Activated gamma-delta T cell treated with Interleukin-2 at 50 U/mL for 16 hours (primary cell): Measurements from ENCODE around the gene ERCC4.

Experiments
- DNase-seq: peaks from one replicate; pipeline ENCODE4 v3.0.0-alpha.2; 2020

The ERCC4 gene

GRCh38 chr16:13951611-13952010, 31.7 kb downstream of the ERCC4 start:
- no peak for DNase-seq

DNA sequence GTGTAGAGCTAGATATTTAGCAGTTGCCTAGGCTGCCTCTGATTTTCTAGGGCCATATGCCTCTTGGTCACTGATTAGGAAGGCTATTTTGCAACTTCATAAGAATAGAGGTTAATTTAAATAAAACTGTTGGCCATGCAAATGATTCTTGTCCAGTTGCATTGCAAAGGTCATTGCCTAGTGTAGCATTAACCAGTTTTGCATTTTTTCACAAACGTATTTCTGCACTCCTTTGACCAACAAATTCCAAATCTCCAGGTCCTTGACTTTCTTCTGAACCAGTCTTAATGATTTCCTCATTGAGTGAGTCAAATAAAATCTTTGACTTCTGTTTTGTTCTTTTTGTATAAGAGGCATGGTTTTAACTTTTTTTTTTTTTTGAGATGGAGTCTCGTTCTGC, 33.5 kb downstream of the ERCC4 start:
- no peak for DNase-seq

DNA sequence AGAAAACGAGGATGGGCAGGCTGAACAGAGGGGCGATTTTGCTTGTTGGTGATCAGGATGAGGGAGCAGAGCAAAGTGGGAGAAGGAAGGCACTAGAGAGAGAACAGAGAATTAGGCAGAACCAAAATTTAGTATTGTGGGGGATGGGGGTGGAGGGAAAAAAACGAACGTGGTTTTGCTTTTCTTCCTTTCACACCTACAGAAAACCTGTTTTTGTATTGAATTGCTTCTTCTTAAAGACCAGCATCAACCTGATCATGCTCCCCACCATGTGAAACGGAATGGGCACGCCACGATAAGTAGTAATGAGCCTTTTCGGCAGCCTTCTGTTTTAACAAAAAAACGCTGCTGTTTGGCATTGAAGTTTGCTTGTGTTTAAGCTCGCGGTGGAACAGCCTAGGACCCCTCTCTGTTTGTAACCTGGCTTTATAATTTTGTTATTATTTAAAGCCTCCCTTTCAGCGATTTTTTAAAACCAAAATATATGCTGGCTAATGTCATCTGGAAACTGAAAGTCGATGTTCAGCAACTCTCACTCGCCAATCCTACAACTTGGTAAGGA, 36.8 kb downstream of the ERCC4 start:
- DNase-seq, result no peak

DNA sequence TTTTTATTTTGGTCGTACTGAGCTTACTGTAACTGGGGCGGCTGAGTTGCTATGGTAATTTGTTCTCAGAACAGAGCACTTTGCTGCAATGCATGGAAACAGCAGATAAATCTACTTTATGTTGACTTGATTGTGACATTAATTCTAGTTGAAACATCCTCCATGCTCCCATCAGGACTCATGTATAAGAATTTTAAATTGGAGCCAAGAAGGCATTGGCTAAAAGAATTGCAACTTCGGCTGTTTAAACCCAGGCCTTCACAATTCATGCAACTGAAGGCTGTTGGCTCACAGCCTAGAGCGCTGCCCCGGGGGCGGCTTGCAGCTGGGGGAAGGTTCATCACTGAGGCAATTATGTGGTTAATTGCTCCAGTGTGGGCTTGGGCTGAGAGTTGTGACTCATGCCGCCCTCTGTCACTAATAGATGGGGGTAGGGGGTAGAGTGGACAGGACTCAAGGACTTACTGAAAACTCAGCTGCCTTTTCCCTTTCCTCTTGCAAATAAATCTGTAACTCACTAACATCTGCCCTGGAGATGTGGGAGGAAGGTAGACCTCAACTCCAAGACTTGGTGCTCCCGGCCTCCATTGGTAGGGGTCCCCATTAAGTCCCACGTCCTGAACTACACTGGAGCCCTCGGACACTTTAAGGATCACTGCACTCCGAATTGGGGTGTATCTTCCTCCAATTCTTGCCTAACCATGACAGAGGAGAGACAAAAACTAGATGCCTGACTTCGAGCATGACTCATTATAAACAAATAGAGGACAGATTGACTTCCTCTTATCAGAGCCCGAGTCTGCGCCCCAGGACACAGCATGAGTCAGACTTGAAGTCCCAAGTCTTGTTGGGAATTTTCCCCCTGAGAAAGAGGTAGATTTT, 37.5 kb downstream of the ERCC4 start:
- no peak for DNase-seq

GRCh38 chr16:13958474-13958873, 38.5 kb downstream of the ERCC4 start:
- DNase-seq, result no peak

DNA sequence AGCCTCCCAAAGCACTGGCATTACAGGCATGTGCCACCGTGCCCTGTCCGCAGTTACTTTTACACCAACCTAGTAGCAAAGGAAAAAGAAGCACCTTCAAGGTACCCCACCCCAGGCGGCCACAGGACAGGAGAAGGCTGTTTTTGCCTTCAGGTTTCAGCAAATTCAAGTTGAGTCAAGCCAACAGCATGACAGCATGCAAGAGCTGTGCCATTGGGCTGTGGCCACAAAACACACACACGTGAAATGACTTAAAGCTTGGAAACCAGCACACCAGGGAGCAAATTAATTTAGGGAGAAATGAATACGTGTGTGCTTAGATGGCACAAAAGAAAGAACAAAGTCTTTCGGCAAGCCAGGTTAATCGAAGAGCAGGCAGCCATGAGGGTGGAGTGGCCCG, 39.7 kb downstream of the ERCC4 start:
- no peak for DNase-seq

DNA sequence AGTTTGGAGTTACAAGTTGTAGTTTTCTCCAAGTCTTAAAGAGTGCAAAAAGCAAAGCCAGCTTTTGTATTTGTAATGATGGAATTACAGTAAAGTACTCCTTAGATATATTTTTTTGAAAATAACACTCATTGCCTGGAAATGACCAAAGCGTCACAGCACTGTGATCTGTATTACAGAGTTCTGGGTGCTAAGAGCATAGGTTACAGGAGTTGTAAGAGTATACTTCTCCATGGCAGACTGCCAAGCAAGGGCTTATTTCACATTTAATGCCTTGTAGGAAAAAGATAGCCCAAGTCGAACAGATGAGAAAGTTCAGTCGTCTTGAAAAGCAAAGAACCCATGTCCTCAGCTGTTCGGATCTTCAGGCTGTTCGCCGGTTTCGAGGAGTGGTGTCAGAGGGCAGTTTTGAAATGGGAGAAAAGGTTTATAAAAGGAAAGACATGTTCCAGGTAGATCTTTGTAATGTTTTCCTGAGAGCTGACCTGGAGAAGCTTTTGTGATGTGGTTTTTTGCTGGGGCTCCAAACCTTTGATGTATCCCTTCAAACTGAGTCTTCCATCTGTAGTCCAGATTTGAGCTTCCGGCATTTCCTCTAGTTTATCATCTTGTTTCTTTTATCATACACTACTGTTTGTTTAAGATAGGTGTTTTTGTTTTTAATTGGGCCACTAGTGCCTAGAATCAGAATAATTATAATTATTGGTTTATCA, 41.3 kb downstream of the ERCC4 start:
- DNase-seq, result no peak

- no peak for DNase-seq
Measured at GRCh38 chr16:13962232-13962631, 42.3 kb downstream of the ERCC4 start.

DNA sequence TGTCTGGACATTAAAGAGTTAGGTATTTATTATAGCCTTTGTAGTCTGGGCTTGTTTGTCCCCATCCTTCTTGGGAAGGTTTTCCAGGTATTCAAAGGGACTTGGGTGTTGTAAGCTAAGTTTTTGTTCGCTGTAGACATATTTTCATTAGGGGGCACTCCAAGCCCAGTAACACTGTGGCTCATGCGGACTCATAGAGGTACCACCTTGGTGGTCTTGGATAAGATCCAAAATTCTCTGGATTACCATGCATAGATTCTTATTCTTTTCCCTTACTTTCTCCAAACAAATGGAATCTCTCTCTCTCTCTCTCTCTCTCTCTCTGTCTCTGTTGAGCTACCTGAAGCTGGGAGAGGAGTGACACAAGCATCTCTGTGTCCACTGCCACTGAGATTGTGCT, 48.9 kb downstream of the ERCC4 start:
- DNase-seq, result no peak

- no peak for DNase-seq
Measured at GRCh38 chr16:13969711-13970110, 49.8 kb downstream of the ERCC4 start.

DNA sequence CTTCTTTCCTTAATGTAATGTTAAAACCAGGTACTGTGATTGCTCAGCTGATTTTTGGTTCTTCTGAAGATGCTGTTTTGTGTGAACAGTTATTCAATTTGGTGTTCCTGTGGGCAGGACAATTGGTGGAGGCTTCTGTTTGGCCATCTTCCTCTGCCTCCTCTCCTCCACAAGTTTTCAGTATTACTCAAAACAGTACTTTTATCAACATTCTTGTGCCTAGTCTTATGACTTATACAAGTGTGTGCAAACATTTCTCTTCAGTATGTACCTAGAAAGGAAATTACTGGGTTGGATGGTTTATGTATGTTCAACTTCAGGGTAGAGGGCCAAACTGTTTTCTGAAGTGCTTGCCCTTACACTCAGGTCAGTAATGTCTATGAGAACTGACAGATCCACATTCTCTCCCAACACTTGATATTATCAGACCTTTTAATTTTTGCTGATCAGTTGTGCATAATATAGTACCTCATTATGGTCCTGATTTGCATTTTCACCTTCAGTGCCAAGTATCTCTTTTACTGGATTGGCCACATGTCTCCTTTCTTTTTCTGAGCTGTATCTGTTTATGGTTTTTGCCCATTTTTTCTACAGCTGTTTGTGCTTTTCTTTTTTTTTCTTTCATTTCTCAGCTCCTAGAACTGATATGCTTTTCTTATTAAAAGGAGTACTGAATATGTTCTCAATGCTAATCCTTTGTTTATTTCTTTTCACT, 50.9 kb downstream of the ERCC4 start:
- DNase-seq, result no peak

DNA sequence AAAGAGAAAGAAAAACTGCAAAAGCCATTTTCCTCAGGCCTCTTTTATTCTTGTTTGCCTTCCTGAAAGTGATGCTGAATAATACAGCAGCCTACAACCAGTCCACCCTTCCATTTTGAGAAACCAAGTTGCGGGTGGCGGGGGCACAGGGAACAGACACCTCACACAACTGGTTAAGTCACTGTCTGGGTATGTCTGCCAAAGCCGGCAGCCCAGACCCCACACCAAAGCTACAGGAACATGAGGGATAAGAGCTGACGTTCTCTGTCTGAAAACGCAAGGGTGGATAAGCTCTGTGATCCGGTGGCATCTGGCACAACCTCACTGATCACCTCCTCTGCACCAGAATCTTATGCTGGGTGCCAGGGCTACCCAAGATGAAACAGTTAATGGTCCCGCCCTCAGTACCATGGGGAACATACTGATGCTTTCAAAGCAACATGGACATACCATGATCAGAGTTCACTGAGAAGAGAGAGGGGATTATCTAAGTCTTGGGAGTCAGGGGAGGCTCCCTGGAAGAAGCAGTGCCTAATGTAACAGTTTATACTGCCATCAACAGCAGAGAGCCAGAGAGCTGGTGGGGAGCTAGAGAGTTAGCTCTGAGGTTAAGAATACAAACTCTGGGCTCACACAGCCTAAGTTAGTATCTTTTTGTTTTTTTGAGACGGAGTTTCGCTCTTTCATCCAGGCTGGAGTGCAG, 53.5 kb downstream of the ERCC4 start:
- no peak for DNase-seq

DNA sequence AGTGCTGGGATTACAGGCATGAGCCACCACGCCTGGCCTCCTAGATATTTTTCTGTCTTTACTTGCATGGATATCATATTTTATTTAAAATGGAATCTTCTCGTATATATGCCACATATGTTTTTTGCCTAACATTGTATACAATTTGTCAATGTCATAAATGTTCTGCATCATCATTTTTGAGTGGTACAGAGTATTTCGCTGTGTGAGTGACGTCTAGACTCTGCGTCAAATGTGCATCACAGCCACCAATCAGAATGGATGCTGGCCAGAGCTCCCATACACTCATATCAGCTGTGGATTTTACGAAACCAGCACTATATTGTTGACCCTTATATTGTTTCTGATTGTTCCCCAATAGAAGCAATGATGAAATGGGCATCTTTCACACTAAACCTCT, 57.2 kb downstream of the ERCC4 start:
- DNase-seq, result no peak

- no peak for DNase-seq
Measured at GRCh38 chr16:13982451-13982850, 62.5 kb downstream of the ERCC4 start.

DNA sequence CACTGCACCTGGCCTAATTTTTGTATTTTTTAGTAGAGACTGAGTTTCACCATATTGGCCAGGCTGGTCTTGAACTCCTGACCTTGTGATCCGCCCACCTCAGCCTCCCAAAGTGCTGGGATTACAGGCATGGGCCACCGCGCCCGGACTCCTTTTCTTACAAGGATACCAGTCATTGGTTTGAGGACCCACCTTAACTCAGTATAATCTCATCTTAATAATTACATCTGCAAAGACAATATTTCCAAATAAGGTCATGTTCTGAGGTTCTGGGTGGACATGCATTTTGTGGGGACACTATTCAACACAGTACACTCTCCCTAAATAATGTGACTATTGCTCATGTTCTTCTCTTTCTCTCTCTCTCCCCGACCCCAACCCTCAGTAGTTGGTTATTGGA, 63.7 kb downstream of the ERCC4 start:
- no peak for DNase-seq

GRCh38 chr16:13984794-13985193, 64.8 kb downstream of the ERCC4 start:
- DNase-seq, result no peak

DNA sequence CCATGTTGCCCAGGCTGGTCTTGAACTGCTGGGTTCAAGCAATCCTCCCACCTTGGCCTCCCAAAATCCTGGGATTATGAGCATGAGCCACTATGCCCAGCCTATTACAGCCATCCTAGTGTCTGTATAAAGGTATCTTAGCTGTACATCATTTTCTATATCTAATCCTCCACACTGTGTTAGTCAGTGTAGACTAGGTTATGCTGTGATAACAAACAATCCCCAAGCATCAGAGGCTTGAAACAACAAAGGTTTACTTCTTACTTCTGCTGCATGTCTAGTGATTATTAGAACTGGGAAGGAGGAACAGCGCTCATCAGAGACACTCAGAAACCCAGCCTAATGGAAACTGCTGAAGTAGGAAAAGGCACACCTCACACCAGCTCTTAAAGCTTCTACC, 68.1 kb downstream of the ERCC4 start:
- DNase-seq, result no peak

DNA sequence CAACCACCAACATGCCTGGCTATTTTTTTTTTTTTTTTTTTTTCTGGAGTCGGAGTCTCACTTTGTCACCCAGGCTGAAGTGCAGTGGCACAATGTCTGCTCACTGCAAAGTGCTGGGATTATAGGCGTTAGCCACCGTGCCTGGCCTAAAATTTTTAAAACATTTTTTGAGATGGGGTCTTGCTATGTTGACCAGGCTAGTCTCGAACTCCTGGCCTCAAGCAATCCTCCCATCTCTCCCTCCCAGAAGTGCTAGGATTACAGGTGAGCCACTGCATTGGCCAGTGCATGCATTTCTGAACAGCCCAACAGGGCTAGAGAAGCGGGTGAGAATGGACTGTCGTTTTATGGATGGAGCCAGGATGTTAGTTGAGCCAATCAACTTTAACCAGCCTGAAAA, 72.4 kb downstream of the ERCC4 start:
- no peak for DNase-seq

GRCh38 chr16:13992976-13993375, 73.0 kb downstream of the ERCC4 start:
- no peak for DNase-seq

DNA sequence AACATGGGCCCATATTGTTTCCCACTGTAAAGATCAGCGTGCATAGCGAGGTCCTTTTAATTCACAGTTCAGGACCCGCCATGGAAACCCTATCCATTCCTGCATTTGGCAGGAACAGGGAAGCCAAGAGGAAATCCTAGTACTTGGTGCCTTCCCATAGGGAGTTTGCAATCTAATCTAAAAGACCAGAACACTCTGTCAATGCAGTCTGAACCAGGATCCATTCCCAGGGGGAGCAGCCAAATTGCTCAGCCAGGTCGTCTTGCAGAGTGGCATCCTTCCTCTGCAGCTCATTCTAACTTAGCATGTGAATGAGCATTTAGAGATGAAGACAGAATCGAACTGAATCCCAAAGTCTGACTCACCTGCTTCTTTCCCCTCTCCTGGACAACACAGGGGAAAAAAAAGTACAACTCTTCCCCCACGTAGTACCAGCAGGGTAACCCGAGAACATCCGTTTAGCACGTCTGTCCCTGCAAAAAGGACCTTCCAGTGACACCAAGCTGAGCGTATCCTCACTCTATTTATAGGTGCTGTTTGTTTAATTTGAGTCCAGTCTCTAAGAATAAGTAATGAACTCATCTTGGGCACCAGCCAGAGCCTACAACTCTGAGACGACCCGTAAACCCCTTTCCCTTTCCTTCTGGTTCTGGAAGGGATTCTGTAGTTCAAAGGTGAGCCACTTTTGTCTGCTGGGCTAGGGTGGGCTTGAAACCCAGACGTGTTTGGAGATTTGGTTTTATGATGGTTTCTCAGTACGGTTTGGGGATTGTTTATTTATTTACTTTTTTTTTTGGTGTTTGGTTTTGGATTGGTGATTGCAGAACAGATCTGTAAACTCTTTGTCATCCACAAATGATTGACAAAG, 74.5 kb downstream of the ERCC4 start:
- DNase-seq, result no peak

DNA sequence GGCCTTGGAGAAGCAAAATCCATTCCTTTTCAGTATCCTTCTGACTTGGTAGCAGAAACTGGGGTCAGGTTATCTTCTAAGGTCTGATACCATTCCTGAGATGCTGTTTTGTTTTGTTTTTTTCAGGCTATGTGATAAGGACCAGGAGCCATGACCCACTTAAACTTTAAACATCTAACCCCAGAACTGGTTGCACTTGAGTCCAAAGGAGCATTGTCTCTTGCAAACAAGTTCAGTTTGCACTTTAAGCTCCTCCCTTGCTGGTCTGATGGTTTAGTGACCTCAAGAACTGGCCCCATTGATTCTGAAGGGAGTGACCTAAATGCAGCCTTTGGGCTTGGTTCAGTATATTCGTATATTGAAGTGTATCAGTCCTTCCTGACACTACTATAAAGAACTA, 75.2 kb downstream of the ERCC4 start:
- DNase-seq, result no peak

DNA sequence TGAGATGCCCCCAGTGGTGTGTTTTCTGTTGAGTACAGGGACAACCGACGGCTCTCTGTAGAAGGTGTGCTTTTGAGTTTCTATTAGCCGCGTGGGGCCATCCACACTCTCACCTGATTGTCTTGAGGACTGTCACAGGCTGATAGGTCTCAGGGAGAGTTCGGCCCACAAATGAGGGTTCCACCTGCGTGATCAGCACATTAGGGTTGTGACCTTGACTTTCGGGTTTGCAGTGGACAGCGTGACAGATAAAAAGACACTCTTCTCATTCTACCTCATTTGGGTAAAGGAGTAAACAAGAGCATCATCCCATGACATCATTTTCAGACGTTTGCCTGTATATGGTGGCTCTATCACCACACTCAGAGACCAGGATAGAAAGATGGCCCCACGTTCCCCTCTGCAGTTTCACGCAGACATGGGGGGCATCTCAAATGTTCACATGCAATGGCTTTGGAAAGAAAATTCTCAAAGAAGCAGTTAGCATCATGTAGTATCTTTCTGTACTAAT, 76.9 kb downstream of the ERCC4 start:
- DNase-seq, result no peak
